Aorta (tissue), 5 donors: ENCODE measurements around the gene DGKB. TPM values are rescaled to one million over a fixed set of nuclear protein-coding genes. Genes with fewer than 3 reads are reported as not detected.

Experiments used
- ATAC-seq: fragments of 200-7000 bp; cut with Tn5 transposase; one replicate; pipeline ENCODE4 v1.9.1; 2022; ENCODE audit warnings: moderate library complexity; ENCODE audit not compliant: low FRiP score
- DNase-seq, 2 donors: peaks; one replicate each; pipeline ENCODE4 v3.0.0-alpha.2; 2020
- H3K27ac ChIP-seq, 2 donors: one replicate each; pipeline ENCODE4 v1.5.1; 2013; ENCODE audit warnings: low read length in 2 of 2, mild to moderate bottlenecking in 2 of 2, moderate library complexity in 2 of 2, control low read depth in 1 of 2, inconsistent platforms in 1 of 2, low read depth in 1 of 2
- H3K27me3 ChIP-seq, 2 donors: one replicate each; pipeline ENCODE4 v1.6.1; 2013; ENCODE audit warnings: control low read depth in 1 of 2, low read length in 1 of 2, mild to moderate bottlenecking in 1 of 2, moderate library complexity in 1 of 2; ENCODE audit not compliant: insufficient read depth in 2 of 2, control insufficient read depth in 1 of 2
- H3K36me3 ChIP-seq, 2 donors: one replicate each; pipeline ENCODE4 v1.6.1; 2013; ENCODE audit warnings: control low read depth in 1 of 2, low read length in 1 of 2, mild to moderate bottlenecking in 1 of 2; ENCODE audit not compliant: insufficient read depth in 2 of 2, control insufficient read depth in 1 of 2
- H3K4me1 ChIP-seq, 2 donors: one replicate each; pipeline ENCODE4 v1.6.1; 2013; ENCODE audit warnings: low read length in 2 of 2, control low read depth in 1 of 2, mild to moderate bottlenecking in 1 of 2, moderate library complexity in 1 of 2; ENCODE audit not compliant: insufficient read depth in 2 of 2, control insufficient read depth in 1 of 2
- H3K4me3 ChIP-seq, 2 donors: one replicate each; pipeline ENCODE4 v1.5.1; 2013; ENCODE audit warnings: low read length in 2 of 2, control low read depth in 1 of 2, mild to moderate bottlenecking in 1 of 2
- H3K9me3 ChIP-seq: one replicate; pipeline ENCODE4 v1.6.1; 2013; ENCODE audit warnings: mild to moderate bottlenecking, low read length; ENCODE audit not compliant: control insufficient read depth
- WGBS, 2 donors: extraction: QIAGEN DNeasy Blood & Tissue Kit; methylation state at CpG; one replicate each; pipeline ENCODE4 v1.1.7; 2013; 5-methylcytosine and 5-hydroxymethylcytosine counted together
- intact Hi-C, 2 donors: fragments of 100-400 bp; cut with DNase I; formaldehyde crosslinking; loops; one replicate each; pipeline versions ENCODE4 v1.14.2 to v1.15.0; 2022
- polyA plus RNA-seq, 2 donors: library from polyadenylated mRNA; stranded (reverse); fragments of 200-250 nt; gene quantifications; one replicate each; pipeline ENCODE4 v1.2.3, GENCODE V29; 2013
- total RNA-seq, 2 donors: library from RNA; stranded (reverse); fragmentation: NEBNext Ultra II Directional; extraction: Animal tissue kit (Norgen Biotek cat#: 25700); gene quantifications; one replicate each; pipeline ENCODE4 v1.2.1, GENCODE V29; 2021
- donor health status: healthy with polysubstance abuse.
- donor health status: Bipolar disorder and iron deficiency.
- donor health status: DM: no; HTN: no; CAD: no.
- donor health status: DM: no; HTN: no; CAD: no.
- donor health status: DM: yes; HTN: yes; CAD: no.

Gene DGKB
- total and polyA plus RNA-seq, 4 donors = 0.96 to 1.1 TPM; not detected in 2

DNA sequence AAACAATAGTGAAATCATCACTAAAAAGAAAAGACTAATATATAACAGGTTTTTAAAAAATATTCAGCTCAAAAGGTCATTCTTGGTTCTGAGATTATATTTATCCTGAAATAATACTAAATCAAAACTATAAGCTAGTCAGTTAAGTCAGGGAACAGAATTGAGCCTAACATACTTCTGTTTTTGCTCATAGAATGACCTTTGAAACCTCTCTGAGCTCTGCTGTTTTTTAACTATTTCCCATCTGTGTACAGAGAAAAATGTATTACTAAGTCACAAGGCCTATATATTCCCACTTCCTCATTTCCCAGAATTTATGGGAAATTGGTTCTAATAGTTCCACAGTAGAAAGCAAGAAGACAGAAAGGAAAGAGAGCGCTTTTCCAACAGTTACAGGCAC, 566.3 kb downstream of the DGKB start:
- ATAC-seq = no peak
- no peaks in the 10 kb centered on the region for H3K27me3 ChIP-seq
- no peak overlapping the region for H3K27ac ChIP-seq
- H3K36me3 ChIP-seq = no peaks in the 10 kb centered on the region
- no peak for DNase-seq
- WGBS, 2 donors = 95 to 96% methylated on average over 1 of the region's 1 CpG
- intact Hi-C loops = no loop called here
- H3K9me3 ChIP-seq = no peaks in the 10 kb centered on the region
- no peak overlapping the region for H3K4me3 ChIP-seq
- H3K4me1 ChIP-seq = no peaks in the 10 kb centered on the region

DNA sequence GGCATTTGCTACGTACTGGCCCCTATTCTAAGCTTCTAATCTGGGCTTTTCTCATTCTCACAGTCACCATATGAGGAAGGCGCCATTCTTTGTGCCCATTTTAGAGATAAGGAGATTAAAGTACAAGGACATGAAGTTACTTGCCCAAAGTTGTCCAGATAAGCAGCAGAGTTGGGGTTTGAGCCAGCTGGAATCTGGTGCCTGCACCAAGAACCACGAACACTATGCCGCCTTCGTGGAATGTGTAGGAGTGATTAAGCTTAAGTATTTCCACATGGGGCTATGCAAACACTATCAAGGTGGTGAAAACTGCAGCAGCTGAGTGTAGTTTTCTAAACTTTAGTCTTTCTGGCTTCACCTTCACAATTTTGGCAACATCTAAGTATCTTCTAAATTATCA, 570.4 kb downstream of the DGKB start:
- H3K4me1 ChIP-seq = no peaks in the 10 kb centered on the region
- 11% methylated on average over 5 of the region's 5 CpGs for WGBS, 2 donors
- H3K27ac ChIP-seq = no peak overlapping the region
- ATAC-seq (no peak), DNase-seq (no peak)
- intact Hi-C loops = no loop called here
- H3K9me3 ChIP-seq = no peaks in the 10 kb centered on the region
- H3K36me3 ChIP-seq = no peaks in the 10 kb centered on the region
- H3K4me3 ChIP-seq = no peak overlapping the region
- no peaks in the 10 kb centered on the region for H3K27me3 ChIP-seq

DNA sequence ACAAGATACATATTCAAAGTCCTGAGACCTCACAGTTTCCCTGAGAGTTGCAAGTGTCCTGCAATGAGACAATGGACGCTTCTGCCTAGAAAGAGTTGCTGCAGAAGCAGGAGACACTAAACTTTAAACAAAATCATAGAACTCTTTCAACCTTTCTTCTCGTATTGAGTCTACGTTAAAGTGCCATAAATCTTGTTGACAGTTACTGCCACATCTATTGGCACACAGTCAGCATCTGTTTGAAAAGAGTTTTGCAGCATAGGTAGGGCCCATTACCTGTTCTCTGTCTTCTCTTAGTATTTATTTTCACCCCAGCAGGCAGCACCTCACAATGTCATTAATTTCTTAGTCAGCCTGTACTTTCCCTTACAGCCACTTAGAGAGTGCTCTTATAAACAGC, 577.8 kb downstream of the DGKB start:
- no peak for ATAC-seq
- intact Hi-C loops = no loop called here

DNA sequence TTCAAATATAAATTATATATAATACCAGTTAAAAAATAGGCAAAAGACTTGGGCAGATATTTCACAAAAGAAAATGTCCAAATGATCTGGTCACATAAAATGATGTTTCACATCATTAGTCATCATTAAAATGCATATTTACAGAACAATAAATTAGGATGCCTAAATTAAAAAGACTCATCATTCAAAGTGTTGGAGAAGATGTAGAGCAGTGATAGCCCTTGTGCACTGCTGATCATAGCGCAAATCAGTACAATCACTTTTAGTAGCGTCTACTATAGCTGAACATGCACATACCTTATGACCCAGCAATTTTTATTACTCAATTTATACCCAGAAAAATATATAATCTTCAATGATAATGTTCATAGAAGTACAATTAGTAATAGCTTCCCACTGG, 579.8 kb downstream of the DGKB start:
- H3K9me3 ChIP-seq = no peaks in the 10 kb centered on the region
- no peaks in the 10 kb centered on the region for H3K27me3 ChIP-seq
- no peaks in the 10 kb centered on the region for H3K36me3 ChIP-seq
- H3K4me3 ChIP-seq = no peak overlapping the region
- ATAC-seq (no peak), DNase-seq (no peak)
- intact Hi-C loops = no loop called here
- H3K4me1 ChIP-seq = no peaks in the 10 kb centered on the region
- H3K27ac ChIP-seq = no peak overlapping the region
- 96 to 97% methylated on average over 2 of the region's 2 CpGs for WGBS, 2 donors

More for the DNA sequence above, 577.8 kb downstream of the DGKB start:
- Histone ChIP-seq H3K9me3 (no peaks in the 10 kb centered on the region), H3K4me1 (no peaks in the 10 kb centered on the region), H3K27me3 (no peaks in the 10 kb centered on the region), H3K36me3 (no peaks in the 10 kb centered on the region), H3K4me3 (no peak overlapping the region), H3K27ac (no peak overlapping the region)
- WGBS, 2 donors = 36 to 47% methylated on average over 3 of the region's 3 CpGs
- DNase-seq = no peak

DNA sequence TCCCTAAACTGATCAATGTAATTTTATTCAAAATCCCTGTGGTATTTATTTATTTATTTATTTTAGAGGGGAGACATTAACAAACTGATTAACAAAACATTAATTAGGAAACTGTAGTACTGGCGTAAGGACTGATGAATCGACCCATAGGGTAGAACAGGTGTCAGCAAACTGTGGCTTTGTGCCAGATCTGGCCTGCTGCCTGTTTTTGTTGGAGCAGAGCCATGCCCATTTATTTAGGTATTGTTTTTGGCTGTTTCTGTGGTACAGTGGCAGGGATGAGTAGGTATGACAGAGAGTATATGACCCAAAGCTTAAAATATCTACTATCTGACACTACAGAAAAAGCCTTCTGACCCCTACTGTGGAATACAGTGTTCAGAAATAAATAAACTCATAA, 580.6 kb downstream of the DGKB start:
- no peaks in the 10 kb centered on the region for H3K9me3 ChIP-seq
- WGBS, 2 donors = 64 to 79% methylated on average over 2 of the region's 2 CpGs
- H3K4me1 ChIP-seq = no peaks in the 10 kb centered on the region
- DNase-seq = no peak
- H3K4me3 ChIP-seq = no peak overlapping the region
- no peaks in the 10 kb centered on the region for H3K36me3 ChIP-seq
- ATAC-seq = no peak
- intact Hi-C loops = no loop called here
- no peaks in the 10 kb centered on the region for H3K27me3 ChIP-seq
- H3K27ac ChIP-seq = no peak overlapping the region

DNA sequence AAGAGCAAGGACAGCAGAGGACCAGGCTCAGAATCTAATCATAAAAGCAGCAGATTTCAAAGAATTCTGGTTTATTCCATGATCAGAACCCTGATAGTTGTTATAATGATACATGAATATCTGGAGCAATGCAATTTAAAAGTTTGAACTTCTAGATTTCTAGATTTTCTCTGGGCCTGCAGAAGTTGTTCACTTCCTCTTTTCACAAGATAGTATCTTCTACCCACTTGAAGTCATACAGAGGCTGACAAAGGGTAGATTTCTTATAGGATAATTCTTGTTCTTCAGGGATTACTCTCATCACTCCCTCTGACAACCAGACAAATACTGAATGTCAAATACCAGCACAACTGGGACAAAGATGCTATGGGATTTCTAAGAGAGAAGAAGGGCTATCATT, 593.1 kb downstream of the DGKB start:
- H3K4me1 ChIP-seq = no peaks in the 10 kb centered on the region
- no peak overlapping the region for H3K27ac ChIP-seq
- H3K36me3 ChIP-seq = no peaks in the 10 kb centered on the region
- ATAC-seq (no peak), DNase-seq (no peak)
- intact Hi-C loops = no loop called here
- no peak overlapping the region for H3K4me3 ChIP-seq
- H3K27me3 ChIP-seq = no peaks in the 10 kb centered on the region
- H3K9me3 ChIP-seq = no peaks in the 10 kb centered on the region

DNA sequence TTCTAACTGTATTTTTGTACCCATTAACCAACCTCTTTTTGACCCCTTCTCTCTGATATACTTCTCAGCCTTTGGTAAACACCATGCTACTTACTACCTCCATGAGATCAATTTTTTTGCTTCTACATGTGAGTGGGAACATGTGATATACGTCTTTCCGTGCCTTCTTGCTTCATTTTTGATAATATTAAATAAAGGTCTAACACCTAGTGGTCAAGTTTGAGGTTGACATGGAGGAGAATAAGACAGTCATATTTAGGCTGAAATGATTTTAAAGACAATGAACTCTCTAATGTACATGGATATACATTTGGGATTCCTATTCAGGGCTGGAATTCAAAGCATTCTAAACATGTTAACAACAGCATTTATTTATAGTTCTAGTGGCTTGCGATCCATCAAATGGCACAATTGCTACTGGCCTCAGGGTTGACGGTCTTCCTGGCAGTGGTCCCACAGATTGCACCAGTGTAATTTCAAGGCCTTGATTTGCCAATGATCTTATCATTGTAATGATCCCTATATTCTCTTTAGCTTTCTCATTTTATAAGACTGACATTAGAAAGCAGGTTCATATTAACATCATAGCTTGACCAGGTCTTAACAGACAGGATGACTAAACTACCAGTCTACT, 597.2 kb downstream of the DGKB start:
- Histone ChIP-seq H3K36me3 (no peaks in the 10 kb centered on the region), H3K27ac (no peak overlapping the region), H3K4me3 (no peak overlapping the region), H3K27me3 (no peaks in the 10 kb centered on the region), H3K9me3 (no peaks in the 10 kb centered on the region), H3K4me1 (no peaks in the 10 kb centered on the region)
- DNase-seq = no peak
- intact Hi-C loops = no loop called here
- ATAC-seq = no peak
- WGBS, 2 donors = 39 to 40% methylated on average over 4 of the region's 4 CpGs

DNA sequence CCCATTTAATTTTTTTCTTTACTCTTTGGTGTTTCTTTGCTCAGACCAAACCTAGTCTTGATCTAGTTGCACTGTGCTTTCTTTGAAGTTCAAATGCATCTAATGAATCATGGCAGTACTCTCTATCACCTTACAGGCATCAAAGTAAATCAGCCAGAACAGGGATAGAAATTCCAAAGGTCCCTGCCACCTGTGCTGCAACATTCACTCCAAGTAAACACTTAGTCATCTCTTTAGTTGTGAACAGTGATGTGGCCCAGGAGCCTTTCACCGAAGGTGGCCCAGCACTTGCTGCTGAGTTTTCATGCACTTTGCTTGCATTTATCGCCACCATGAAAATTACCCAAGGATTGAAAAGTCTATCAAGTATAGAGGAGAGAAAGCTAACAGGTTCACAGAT, 599.0 kb downstream of the DGKB start:
- Histone ChIP-seq H3K4me1 (no peaks in the 10 kb centered on the region), H3K27ac (no peak overlapping the region), H3K27me3 (no peaks in the 10 kb centered on the region), H3K4me3 (no peak overlapping the region), H3K36me3 (no peaks in the 10 kb centered on the region), H3K9me3 (no peaks in the 10 kb centered on the region)
- no peak for DNase-seq
- WGBS, 2 donors = 91 to 94% methylated on average over 2 of the region's 2 CpGs
- intact Hi-C loops = no loop called here
- no peak for ATAC-seq

DNA sequence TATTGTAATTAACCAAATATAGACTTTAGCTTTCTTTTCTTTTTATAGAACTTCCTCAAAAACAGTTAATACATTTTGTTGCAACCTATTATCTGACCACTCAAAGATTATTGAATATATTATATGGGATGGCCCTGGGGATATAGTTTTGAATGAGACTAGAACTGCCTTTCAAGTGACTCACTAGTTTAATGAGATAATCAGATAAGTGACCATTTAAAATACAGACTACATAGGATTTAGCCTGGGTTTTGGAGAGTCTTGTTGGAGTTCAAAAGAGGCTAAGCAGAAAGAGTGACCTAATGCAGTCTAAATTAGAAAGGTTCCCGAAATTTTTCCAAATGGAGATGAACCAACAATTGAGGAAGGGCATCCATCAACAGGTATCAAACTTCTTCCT, 607.9 kb downstream of the DGKB start:
- Histone ChIP-seq H3K27ac (no peak overlapping the region), H3K4me1 (no peaks in the 10 kb centered on the region), H3K9me3 (no peaks in the 10 kb centered on the region), H3K36me3 (no peaks in the 10 kb centered on the region), H3K27me3 (no peaks in the 10 kb centered on the region), H3K4me3 (no peak overlapping the region)
- intact Hi-C loops = no loop called here
- WGBS, 2 donors = 59 to 65% methylated on average over 1 of the region's 1 CpG
- no peak for DNase-seq
- no peak for ATAC-seq
